Retina (tissue), 1 donor: ENCODE measurements around the gene E2F4.
A peak's percentile ranks its signal among the peaks of the same experiment; 100 is the strongest.

Experiments
- DNase-seq: peaks from one replicate; pipeline ENCODE4 v3.0.0-alpha.2; 2016

The E2F4 gene

DNA sequence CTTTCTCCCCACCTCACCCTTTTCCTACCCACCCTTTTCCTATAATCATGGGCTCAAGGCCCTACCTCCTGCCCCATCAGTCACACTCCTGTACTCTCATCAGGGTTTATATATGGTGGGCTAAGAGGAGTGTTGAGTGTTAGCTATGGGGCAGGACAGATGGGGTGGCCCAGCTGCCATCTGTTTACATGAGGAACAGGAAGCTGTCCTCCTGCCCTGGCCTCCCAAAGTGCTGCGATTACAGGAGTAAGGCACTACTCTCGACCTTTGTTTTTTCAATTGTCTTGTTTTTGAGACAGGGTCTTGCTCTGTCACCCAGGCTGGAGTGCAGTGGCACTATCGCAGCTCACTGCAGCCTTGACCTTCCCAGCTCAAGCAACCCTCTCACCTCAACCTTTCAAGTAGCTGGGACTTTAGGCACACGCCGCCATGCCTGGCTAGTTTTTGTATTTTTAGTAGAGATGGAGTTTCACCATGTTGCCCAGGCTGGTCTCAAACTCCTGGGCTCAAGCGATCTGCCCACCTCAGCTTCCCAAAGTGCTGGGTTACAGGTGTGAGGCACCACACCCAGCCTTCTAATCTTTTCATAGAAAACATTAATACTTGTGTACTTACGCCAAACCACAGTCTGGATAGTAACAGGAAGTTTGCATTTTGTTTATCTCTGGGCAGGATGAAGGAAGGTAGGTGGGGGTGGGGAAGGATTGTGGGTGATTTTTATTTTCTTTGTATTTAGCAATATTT, 33.9 kb upstream of the E2F4 start:
- DNase-seq = no peak

DNA sequence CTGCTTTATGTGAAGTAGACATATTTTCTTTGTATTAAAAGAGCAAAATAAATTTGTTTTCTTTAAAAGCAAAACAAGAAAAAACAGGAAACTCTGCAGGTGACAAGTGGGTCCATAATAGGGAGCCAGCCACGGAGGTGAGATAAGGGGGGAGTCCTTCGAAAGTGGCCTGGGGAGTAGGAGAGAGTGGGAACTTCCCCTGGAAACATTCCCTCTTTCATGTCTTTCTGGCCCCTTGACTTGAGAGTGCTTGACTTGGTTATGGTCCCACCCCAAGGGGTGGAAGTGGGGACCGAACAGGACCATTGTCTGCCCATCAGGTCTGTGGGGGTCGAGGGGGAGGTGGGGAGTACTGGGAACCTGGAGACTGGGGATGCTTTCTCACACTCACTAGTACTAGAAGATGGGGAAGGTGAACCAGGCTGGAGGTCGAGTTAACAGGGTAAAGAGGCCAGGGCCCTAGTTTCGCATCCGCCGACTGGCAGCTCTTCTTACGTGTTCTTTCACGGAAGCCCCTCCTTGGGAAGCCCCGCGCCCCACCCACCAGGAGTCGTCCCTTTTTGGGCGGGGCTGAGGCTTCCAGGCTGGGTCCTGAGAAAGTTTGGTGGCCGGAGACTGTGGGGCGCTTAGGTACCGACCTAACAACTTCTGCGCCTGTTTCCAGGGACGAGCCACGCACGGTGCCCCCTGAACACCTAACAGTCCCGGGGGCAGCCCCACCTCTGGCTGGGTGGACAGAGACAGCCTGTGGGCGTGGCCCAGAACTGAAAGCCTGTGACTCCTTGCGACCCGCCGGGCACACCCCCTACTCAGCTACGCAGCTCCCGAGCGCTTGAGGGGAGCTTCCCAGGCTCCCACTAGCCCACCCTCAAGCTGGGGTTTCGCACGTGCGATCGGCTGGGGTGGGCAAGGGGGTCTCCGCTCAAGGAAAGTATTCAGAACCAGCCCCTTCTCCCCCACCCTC, 33.0 kb upstream of the E2F4 start:
- peak; percentile 59 for DNase-seq

DNA sequence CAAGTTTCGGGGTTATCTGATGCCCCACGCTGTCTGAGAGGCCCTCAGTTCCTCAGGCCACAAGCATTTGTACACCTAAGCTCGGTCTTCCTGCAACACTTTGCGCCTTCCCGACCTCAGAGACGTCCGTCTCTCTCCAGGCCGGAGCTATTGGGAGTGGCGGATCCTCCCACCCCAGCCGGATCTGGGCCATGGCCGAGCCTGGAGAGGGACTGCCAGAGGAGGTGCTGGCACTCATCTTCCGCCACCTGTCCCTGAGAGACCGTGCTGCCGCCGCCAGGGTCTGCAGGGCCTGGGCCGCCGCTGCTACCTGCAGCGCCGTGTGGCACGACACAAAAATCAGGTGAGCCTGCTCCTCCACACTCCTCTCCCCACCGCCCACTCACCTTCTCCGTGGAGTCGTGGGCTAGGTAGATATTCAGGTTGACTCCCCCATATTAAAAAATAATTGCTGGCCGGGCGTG, 30.3 kb upstream of the E2F4 start:
- peak; percentile 2 for DNase-seq

DNA sequence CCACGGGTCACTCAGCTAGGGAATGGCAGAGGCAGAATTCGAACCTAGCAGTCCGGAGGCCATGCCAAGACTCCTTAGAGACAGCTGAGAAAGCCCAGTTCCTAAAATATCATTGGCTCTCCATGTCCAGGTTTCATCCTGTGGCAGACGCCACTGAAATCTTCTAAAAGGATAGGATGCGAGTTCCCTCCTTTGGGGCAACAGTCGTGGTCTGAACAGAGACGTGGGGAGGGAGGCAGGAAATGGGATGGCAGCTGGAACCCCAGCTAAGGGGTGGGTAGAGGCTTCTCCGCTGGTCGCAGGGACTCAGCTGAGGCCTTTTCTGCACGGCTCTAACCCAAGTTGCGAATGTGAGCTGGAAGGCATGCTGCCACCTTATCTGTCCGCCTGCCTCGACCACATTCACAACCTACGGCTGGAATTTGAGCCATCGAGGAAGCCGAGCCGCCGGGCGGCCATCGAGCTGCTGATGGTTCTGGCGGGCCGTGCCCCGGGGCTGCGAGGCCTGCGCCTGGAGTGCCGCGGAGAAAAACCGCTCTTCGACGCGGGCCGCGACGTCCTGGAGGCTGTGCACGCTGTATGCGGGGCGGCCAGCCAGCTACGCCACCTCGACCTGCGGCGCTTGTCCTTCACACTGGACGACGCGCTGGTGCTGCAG, 29.3 kb upstream of the E2F4 start:
- DNase-seq = no peak

DNA sequence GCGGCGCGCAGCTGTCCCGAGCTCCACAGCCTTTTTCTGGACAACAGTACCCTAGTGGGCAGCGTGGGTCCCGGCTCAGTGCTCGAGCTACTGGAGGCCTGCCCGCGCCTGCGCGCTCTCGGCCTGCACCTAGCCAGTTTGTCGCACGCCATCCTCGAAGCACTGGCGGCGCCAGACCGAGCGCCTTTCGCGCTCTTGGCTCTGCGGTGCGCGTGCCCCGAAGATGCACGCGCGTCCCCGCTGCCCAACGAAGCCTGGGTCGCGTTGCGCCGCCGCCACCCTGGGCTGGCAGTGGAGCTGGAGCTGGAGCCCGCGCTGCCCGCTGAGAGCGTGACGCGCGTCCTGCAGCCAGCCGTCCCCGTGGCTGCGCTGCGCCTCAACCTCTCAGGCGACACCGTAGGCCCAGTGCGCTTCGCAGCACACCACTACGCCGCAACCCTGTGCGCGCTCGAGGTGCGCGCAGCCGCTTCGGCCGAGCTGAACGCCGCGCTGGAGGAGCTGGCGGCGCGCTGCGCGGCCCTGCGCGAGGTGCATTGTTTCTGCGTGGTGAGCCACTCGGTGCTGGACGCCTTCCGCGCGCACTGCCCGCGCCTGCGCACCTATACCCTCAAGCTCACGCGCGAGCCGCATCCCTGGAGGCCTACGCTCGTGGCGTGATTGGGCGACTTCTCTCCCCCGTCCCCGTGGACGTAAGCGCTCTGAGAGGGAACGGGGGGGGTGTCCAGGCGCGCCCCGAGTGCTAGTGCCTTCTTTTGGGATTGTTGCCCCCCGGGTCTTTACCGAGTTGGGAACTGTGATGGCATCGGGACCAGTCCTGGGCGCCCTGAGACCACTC, 28.6 kb upstream of the E2F4 start:
- peak; percentile 94 for DNase-seq

DNA sequence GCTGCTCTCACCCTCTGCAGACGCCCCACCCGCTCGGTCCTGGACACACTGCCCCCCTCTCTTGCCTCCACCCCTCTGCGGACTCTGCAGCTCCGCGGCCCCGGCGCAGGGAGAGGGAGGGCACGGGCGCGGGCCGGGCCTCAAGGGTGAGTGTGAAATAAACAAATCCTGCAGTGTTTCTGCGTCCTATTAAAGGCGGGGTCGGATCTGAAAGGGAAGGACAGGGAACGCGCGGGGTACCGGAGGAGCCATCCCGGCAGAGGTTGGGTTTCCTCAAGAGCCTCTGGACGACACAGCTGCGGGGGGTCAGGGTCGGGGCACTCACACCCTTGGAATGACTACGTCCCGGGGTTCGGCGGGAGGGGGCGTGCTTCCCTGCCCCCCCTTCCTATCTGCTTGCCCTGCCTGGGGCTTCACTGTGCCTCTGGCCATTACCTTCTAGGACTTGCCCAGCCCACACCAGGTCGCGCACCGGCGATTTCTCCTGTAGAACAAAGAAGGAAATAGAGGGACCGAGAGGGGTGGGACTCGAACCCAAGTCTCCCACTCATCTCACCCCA, 27.9 kb upstream of the E2F4 start:
- DNase-seq = no peak

DNA sequence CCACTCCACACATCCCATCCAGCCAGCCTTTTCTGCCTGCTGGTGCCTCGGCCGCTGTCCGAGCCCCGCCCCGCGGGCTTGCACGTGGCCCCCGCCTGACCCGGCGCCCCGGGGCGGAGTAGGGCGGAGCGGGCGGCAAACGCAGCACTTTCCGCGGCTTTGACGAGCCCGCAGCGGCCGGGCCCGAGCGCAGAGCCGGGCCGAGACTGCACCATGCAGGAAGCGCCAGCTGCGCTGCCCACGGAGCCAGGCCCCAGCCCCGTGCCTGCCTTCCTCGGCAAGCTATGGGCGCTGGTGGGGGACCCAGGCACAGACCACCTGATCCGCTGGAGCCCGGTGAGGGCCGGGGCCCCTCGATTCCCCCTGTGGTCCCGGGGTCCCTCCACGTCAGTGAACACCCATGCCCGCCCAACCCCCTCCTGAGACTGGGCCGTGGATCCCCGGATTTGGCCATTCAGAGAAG, 27.3 kb upstream of the E2F4 start, which contains the start of gene HSF4:
HSF4 (plus strand) TSS at position 147 of the 463 bp plus-strand sequence; CDS start at position 214, 67 bp downstream.
- no peak for DNase-seq

DNA sequence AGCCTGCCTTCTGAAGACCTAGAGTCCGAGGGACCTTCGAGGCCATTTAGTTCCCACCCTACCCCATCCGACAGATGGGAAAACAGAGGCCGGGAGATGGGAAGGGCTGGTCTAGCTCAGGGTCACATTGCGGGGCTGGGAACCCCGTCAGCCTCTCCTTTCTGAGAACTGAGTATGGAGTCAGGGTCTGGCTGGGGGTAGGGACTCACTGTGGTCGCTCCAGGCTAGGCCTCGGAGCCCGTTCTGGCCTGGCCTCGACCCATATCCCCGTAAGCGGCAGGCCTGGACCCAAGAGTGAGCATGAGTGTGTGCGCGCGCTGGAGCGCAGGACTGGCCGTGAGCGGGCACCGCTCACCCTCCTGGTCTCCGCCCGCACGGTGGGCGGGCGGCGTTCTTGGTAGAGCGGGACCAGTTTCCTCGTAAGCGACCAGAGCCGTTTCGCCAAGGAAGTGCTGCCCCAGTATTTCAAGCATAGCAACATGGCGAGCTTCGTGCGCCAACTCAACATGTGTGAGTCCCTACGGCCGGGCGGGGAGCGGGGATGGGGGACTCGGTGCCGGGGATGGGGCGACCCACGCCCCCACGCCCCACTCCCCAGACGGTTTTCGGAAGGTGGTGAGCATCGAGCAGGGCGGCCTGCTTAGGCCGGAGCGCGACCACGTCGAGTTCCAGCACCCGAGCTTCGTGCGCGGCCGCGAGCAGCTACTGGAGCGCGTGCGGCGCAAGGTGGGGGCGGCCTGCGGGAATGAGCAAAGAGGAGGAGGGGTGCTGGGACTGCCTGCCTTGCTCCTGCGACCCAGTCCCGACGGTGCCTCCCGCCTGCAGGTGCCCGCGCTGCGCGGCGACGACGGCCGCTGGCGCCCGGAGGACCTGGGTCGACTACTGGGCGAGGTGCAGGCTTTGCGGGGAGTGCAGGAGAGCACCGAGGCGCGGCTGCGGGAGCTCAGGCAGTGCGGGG, 26.6 kb upstream of the E2F4 start:
- DNase-seq = peak; percentile 61

DNA sequence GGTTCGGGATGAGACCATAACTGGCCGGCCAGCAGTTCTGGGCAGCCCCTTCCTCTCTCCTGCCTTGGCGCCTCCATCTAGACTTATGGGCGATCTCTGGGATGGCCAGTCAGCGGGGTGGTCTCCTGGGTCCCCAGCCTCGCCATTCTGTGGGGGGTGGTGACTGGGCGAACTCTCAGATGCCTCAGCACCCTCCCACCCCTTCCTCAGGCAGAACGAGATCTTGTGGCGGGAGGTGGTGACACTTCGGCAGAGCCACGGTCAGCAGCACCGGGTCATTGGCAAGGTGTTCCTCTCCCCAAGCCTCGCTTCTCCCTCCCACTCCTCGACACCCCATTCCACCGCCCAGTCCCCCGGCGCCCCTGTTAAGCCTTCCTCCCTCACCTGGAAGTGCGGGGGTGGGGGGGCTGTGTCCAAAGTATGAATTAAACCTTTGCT, 25.8 kb upstream of the E2F4 start:
- DNase-seq = no peak

DNA sequence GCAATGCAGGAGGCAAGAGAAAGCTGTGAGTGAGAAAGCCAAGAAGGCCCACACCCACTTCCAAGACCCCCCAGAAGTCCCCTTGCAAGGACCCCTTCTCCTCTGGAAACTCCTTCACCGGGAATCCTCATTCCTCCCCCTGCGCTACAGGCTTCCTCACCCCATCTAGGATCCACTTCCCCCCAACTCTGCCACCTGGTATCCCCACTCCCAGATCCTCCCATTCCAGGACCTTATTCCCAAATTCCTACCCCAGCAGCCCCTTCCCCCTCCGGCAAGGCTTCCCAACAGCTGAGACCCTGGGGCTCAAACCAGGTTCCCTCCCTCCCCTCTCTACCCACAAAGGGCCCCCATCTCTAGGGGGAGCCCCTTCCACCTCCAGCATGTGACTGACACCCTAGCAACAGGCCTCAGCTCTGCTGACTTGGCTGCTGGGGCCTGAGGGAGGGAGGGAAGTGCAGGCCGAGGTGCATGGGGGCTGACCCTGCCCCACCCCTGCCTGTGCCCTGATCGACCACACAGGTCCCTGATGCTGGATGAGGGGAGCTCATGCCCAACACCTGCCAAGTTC, 25.3 kb upstream of the E2F4 start:
- no peak for DNase-seq

DNA sequence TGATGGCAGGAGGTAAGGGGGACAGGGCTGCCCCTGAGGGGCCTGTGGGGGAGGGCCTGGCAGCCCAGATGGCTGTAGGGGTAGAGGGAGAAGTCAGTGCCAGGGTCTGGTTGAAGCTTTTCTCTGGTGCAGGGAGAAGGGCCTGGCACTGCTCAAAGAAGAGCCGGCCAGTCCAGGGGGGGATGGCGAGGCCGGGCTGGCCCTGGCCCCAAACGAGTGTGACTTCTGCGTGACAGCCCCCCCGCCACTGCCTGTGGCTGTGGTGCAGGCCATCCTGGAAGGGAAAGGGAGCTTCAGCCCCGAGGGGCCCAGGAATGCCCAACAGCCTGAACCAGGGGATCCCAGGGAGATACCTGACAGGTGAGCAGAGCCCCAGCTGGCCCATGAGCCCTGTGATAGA, 24.4 kb upstream of the E2F4 start:
- no peak for DNase-seq

DNA sequence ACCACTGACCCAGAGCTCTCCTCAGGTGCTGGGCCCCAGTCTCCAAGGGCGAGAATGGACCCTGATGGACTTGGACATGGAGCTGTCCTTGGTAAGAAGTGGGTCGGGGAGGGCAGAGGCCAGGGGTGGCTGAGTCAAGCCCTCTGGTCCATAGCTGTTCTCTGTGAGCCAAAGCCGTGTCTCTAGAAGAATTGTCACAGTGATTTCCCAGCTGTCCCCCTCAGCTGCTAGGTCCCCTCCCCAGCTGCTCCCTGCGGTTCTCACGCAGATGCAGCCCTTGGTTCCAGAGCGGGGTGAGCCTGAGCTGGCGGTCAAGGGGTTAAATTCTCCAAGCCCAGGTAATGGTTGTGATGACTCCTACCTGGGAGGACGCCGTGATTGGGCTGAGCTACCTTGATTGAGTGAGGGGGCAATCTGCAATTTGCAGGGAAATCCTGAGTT, 22.9 kb upstream of the E2F4 start:
- no peak for DNase-seq

DNA sequence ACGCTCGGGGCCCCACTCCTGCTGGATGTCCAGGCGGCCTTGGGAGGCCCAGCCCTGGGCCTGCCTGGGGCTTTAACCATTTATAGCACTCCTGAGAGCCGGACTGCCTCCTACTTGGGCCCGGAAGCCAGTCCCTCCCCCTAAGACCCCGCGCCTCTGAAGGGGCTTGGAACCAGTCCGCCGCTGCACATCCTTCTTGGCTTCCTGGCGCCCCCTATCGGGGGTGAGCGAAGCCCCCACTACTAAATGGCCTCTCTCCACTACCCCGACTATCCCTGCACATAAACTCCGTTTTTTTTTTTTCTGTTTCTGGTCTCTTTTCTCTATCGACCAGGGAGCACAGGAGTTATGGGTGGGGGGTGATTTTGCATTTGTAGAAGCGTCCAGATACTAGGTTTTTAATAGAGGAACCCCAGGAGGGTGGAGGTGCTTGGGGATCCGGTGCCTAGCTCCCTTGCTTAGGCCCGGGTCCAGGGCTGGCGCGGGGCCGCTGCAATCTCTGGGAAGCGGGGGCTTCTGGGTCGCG, 22.2 kb upstream of the E2F4 start:
- peak; percentile 73 for DNase-seq

DNA sequence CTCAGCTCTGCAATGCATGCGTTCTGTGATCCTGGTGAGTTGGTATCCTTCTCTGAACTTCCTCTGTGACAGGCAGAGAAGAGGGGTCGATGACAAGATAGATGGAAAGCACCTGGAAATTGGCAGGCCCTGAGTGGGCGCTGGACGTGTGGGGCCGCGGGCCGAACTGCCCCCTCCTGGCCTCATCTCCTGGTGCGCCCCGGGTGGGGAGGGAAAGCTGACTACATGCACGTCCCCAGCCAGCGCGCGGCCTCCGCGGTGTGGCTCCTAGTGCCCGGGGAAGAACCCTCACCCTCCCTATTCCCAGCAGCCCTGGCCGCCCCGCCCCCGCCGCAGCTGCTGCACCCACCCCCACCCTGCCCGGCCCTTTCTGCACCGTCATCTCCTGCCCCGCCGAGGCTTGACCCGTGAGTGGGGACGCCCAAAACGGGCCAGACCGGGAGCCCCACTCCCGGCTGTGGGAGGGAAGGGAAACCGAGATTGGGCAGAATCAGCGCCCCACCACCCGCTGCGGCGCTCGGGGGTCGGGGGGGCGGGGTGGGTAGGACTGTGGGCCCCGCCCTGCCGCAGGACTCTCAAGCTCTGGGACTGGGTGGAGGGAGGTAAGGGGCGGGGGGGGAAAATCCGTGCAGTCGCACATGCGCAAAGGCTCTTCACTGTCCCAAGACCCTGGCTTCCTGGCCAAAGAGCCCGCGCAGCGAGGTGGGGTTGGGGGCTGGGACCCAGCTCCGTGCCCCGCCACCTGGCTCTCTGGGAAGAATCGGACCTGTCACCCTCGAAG, 21.6 kb upstream of the E2F4 start, which contains the start of gene NOL3:
NOL3 (plus strand) TSS at position 371 of the 781 bp plus-strand sequence.
- DNase-seq = peak; percentile 72

DNA sequence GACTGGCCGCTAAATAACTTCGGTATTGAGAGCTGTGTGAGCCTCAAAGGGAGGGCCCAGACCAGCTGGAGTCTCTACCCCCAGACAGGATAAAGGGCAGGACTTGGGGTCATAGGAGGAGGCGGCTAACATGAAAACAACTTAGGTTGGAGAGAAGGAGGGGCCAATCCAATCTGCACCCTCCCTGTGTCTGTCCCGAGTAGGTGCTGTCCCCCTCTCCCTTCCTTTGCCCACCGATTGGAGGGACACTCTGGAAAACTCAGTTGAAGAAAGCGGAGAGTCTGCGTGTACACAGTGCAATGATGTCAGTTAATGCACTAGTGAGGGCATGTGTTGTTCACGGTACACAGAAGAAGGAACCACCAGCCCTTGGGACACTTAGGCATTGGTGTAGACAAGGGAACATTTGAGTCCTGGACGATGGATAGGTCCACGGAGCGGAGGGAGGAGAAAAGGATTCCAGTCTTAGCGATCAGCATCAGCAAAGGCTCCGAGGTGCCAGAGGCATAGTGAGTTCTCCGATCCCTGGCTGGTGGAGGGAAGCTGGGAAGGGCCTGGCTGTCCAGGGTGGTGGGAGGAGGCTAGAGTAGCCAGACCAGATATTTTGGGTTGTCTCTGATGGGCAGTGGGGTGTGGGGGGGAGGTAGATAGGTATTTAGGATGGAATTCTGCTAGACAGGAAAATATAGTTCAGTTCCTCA, 20.9 kb upstream of the E2F4 start:
- DNase-seq = peak; percentile 52

DNA sequence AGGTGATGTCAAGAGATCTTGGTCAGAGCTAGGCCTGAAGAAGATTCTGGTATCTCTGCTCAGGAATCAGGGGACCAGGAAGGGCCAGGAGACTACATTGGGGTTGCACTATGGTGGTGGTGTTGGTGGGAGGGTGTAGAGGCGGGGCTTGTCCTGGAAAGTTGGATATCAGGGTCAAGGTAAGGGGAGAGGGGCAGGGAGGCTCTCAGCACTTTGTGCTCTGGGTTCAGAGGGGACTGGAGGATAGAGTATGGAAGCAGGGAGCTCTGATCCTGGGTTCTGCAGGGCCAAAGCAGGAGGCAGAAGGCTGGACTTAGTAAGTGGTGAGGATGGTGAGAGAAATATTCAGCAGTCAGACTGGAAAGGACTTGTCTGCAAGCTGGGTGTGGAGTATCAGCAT, 18.6 kb upstream of the E2F4 start:
- DNase-seq = no peak

DNA sequence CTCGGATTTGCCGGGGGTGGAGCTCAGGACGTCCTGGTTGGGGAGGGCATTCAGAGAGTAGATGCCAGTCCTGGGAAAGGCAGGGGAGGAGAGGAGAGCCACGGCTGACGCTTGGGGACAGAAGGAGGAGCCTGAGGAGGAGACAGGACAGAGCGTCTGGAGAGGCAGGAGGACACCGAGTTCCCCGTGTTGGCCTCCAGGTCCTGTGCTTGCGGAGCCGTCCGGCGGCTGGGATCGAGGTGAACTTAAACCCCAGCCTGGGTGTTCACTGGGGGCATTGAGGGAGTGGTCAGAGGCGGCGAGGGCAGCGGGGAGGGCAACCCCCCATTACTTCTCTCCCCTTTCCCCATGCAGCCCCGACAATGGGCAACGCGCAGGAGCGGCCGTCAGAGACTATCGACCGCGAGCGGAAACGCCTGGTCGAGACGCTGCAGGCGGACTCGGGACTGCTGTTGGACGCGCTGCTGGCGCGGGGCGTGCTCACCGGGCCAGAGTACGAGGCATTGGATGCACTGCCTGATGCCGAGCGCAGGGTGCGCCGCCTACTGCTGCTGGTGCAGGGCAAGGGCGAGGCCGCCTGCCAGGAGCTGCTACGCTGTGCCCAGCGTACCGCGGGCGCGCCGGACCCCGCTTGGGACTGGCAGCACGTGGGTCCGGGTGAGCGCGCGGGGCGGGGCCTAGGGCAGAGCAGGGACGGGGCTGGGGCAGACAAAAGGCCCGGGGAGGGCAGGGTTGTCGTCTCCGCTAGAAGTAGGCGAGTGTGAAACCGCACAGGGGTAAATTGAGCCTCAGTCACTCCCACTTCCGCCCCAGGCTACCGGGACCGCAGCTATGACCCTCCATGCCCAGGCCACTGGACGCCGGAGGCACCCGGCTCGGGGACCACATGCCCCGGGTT, 17.9 kb upstream of the E2F4 start:
- DNase-seq = peak; percentile 86
